Stimulated activated CD4-positive, alpha-beta T cell treated with anti-CD3 and anti-CD28 coated beads, TNF-alpha, amount 100 ng/mL, for 1 hour (primary cell): ENCODE results near the gene TSPYL1.
"Not testable (repeated sequence)": the region's sequence is repeated elsewhere in the genome, so short reads cannot be mapped to it uniquely, and the experiment has no call there.

Experiments used
- DNase-seq, 3 donors: peaks; one replicate each; pipeline ENCODE4 v3.0.0-alpha.2; 2020; ENCODE audit warnings: low read depth in 3 of 3, low spot score in 1 of 3

TSPYL1 gene

DNA sequence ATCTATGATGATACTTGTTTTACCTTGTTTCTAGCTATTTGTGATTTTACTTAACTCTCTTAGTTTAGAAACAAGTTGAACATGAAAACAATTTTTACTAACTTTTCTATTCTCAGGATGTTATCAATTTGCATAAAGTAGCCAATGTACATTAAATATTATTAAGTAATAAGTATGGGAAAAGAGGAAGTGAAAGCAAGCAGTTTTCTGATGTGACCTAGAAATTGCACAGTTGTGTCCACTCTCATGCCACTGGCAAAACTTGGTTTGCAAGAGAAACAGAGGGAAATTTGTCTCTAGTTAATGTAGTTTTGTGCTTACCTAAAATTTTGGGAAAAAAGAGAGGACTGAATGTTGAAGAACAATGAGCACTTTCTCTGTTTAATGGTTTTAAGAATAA, 19.2 kb upstream of the TSPYL1 start:
- DNase-seq: no peak

DNA sequence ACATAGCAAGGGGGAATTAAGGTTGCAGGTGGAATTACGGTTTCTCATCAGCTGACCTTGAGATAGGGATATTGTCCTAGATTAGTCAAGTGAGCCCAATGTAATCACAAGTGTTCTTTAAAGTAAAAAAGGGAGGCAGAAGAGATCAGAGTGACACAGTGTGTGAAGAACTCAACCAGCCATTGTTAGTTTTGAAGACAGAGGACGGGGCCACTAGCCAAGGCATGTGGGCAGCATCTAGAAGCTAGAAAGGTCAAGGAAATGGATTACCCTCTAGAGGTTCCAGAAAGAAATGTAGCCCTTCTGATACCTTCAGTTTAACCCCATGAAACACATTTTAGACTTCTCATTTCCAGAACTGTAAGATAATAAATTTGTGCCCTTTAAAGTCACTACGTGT, 18.5 kb upstream of the TSPYL1 start:
- DNase-seq: no peak

DNA sequence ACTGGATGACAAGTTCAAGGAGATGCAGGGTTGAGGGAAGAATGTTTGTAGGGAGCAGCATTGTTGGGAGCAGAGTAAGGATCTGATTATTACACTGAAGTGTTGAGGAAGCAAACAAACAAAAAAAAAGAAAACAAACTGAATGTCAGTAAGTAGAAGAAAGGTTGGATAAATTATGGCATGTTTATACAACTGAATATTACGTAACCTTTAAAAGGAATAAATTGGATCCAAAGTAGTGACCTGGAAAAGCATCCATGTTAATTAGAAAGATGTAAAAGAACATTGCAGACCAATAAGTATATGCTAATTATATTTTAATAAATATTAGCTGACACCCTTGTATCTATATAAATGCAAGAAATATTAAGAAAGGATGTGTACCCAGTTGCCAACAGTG, 12.8 kb upstream of the TSPYL1 start:
- no peak for DNase-seq

DNA sequence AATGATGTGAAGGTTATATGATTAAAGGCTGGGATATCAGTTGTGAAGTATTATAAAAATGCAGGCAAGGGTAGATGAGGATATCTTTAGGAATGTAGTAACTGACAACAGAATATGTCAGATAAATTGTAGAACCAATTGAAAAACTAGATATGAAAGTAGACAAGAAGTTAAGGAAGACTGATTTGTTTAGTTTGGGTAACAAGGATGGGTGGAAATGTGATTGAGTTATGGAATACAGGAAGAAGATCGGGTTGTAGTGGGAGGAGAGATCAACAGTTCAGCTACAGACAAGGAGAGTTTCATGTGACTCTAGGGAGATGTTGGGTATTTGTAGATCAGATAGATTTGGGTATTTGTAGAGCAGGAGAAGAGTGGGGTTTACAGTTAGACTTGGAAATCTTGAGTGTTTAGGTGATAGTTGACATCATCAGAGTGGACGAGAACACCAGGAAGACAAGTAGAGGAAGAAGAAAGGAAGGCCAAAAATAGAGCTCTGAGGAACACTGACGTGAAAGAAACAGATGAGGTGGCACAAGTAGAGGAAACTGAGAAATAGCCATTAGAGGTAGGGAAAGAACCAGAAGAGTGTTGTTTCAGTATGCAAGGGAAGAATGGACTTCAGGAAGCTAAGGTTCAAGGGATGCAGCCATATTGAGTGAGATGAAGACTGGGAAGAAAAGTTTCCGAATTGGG, 12.1 kb upstream of the TSPYL1 start:
- no peak for DNase-seq

DNA sequence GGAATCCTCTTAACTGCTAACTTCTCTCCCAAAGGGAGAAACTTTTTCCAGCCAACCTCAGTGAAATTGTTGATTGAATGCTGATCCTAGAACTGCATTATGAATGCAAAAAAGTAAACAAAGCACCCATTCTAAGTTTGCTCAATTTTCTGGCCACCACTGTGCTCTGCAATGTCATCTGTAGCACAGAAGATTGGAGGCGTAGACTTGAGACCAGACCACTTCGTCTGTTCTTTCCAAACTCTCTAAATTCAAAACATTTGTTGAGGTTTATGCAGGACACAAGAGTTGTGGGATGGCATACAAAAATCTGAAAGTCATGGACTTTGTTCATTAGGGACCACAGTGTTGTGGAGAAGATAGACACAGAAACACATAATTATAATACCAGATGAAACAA, 11.1 kb upstream of the TSPYL1 start:
- DNase-seq: no peak

DNA sequence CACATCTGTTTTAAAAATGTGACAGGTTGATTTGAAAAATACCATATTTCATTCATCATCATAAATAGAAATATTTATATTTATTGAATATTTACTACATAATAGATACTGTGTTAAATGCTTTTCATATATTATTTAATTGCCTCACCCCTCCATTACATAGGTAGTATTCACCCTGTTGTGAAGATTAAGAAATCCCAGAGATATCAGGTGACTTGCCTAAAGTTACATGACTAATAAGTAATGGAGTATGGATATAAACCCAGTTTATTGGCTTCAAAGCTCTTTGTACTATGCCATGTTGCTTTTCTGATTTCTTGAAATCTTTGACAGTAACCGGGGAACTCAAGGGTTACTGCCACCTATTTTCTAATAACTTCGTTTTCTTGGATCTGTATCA, 10.1 kb upstream of the TSPYL1 start:
- no peak for DNase-seq

DNA sequence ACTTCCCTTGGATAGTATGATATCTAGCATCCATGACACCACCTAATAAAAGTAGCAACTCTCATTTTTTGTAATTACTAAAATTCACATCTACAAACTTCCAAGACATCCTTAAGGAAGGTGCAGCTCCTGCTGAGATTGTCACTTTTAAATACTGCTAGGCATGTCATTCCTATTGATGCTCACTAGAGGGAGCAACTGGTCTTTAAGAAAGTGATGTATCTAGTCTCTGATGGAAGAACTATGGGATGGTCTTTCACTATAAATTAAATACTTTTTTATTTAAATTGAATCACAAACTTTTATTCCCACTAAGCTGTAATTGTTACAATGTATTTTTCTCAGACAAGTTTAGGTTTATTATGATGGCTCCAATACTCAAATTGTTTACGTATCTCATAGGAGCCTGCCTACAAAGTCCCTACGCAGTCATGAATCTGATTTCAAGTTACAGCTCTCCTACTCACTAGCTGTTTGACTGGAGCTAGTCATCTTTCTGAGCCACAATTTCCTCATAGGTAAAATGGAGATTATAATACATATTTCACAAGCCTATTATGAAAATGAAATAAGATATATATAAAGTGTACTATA, 8.1 kb upstream of the TSPYL1 start:
- DNase-seq: no peak

DNA sequence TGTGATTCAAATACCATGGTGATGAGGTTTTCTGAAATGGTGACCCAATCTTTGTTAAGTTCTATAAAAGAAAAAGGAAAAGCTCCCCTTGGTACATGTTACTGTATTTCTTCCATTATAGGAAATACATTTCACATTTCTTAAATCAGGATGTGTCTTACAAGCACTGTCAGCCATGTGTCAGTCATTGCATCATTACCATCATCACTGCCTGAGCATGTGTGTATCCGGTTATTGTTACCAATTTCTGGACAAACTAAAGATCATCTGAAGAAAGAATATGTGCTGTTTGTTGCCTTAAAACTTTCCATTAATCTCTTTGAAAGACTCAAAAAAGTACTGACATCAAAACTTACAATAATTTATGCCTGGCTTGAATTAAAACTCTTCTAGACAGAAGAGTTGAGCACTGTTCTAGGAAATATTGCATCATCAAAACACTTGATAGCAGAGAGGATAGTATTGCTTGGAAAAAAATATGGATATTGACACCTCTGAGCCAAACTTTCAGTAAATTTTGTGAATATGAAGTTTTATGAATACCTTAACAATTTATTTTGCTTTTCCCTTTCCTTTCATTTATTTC, 7.1 kb upstream of the TSPYL1 start:
- no peak for DNase-seq

DNA sequence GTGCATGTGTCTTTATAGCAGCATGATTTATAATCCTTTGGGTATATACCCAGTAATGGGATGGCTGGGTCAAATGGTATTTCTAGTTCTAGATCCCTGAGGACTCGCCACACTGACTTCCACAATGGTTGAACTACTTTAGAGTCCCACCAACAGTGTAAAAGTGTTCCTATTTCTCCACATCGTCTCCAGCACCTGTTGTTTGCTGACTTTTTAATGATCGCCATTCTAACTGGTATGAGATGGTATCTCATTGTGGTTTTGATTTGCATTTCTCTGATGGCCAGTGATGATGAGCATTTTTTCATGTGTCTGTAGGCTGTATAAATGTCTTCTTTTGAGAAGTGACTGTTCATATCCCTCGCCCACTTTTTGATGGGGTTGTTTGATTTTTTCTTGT, 5.3 kb upstream of the TSPYL1 start:
- DNase-seq: not testable (repeated sequence)

DNA sequence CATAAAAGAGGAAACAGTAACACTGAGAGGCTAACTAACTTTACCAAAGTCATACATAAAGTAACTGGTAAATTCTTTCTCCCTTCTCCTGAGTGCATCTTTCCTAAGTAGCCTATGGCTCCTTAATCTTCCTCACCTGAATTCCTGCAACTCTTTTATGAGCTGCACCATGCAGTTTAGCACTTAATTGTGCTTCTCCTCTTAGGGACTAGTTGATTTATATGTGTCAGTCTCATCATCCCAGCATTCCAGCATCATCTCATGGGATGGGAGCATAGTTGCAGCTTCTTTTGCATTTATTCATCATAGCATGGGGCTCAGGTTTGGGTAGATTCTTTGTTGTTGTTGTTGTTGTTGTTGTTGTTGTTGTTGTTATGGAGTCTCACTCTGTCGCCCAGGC, 3.5 kb upstream of the TSPYL1 start:
- DNase-seq: no peak

DNA sequence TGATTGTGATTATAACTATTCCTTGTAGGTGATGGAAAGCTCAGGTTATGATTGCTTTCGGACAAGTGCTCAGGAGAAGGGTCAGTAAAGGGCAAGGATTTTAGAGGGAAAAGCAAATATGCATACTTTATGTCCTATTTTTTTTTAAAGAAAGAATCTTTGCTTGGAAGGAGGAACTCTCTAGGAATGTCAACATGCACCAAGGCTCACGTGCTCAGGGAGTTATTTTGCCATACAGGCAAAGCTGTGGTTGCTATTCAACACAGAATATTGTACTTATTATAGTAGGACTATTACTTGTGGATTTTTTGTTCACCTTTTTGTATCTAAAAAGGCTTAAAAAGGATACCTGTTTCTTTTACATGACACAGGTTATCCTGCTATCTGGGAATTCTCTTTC, 3.0 kb upstream of the TSPYL1 start:
- DNase-seq: no peak

DNA sequence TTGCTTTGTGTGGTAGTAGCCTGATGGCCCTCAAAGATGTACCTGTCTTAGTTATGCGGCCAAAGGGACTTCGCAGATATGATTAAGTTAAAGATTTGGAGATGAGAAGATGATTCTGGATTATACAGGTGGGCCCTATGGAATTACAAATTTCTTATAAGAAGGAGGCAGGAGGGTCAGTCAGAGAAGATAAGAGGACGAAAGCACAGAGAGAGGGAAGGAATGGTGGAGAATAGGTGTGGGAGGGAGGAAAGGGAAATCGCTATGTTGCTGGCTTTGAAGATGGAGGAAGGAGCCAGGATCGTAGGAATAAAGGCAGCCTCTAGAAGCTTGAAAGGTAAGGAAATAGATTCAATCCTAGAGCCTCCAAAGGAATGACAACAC, 1.2 kb upstream of the TSPYL1 start:
- no peak for DNase-seq

DNA sequence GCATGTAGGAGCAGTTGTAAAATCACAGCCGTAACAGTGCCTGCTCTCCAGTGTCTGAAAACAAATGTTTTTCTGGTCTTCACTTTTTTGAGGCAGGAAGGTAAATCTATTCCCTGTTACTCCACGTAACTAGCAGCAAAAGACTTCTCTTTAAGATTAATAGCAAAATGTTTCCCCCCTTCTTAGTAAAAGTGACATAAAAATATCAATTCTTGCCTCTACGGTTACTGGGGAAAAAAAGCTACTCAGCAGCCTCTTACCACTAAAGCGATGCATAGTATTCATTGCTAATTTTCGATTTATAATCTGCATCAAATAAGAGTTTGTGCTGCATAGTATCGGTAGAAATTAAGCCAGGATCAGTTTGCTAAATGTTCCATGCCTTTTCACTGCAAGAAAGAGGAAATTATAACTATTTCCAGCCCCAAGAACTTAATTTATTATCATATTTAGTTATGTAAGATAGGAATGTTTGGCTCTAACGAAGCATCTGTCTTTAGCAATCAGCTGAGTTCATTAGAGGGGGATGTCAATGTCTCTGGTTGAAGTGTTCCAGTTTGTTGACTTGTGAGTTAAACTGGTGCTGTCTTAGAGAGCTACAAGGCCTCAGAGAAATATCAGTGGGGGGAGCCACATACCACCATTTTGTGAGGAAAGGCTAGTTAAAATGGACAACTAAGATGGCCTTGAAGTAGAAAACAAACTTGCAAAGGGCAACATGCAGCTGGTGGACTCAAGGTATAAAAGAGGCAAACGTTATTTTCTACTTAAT, 617 bp upstream of the TSPYL1 start:
- DNase-seq: no peak

DNA sequence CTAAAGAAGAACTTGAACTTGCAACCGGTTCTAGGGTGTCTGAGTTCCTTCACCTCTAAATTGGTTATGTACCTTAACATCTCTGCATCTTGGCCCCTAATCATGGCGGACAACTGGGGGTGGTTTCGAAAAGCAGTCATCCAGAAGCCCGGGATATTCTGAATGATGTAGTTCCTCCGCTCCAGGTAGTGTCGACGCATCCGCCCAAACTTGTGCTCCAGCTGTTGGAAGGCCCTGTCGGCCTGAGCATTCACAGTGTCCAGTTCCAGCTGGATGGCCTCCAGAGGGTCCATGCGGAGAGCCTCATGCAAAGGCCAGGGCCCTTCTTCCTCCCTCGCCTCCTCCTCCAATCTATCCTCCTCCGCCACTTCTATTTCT, 887 bp downstream of the TSPYL1 start:
- DNase-seq: no peak

DNA sequence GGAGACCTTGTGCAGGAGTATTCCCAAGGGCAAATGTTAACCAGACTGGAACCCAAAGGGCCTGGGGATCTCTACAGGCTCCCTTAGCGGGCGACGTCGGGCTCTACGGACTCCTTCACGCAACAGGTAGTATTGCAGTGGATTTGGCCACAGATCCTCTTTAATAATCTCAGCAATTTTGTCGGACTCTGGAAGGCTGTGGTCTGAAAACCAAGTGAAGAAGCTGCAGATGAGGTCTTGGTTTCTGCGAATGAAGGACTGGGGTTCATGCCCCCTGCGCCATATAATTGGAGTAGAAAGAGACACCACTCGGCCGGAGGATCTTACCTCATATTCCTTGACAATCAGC, 1.3 kb downstream of the TSPYL1 start:
- no peak for DNase-seq

DNA sequence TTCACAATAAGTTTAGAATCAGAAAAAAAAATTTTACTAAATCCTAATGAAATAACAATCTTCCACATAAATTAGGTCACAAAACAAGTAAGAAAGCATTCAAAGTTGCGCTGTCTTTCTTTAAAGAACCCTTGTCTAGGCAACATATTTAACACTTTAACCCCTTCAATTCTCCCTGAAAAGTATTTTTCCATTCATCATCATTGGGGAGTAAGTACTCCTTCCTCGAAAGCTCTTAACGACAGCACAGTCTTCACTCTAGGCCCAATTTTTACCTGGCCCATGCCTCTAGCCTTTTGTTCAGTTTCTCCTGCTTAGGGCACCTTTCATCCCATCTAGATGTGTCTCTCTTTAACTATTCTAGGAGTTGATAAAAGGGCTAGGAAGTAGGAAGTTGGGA, 2.6 kb downstream of the TSPYL1 start:
- DNase-seq: no peak

DNA sequence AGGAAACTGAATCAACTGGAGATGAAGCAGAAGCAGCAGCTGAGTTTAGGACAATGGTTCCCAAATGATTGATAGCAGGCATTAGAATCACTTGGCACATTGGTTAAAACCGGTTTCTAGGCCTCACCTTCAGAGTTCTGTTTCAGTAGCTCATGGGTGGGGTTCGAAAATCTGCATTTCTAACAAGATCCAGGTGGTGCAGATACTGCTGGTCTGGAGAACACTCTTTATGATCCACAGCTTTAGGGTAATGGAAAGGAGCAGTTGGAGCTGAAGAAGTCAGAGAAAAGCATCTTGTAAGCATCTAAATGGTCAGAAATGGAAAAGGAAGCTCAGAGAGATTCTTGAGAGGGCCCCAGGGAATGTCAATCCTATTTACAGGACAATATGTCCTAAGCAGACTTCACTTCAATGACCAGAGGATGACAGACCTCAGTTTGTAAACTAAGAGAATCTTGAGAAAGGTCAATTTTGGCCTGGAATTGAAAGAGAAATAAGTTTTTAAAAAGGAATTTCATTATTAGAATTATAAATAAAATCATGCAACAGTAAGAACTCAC, 8.5 kb downstream of the TSPYL1 start:
- DNase-seq: no peak

DNA sequence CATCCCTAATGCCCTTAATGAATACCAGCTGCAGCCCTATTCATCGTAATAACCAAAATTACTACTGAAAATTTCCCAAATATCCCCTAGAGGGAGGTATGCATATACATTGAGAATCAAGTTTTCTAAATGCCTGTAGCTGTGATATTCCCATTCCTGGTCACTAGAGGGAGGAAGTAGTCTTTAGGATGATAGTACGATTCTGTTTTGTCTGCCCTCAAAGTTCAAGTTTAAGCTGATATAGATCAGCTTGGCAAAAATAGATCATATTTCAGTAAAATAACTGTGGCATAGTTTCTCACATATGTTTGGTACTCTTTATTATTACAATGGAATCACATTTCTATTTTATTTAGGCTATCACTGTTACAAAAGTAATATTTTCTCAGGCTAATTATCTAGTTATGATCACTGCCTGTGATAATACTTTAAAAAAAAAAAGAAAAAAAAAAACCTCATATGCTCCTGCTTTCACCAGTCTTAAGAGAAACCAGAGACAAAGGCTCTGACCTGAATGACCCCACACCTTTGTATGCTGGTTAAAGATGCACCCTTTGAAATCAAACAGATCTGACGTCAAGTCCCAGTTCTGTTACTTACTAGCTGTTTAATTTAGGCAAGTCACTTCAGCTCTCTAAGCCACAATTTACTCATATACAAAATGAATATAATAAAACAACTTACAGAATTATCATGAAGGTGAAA, 11.0 kb downstream of the TSPYL1 start:
- no peak for DNase-seq

DNA sequence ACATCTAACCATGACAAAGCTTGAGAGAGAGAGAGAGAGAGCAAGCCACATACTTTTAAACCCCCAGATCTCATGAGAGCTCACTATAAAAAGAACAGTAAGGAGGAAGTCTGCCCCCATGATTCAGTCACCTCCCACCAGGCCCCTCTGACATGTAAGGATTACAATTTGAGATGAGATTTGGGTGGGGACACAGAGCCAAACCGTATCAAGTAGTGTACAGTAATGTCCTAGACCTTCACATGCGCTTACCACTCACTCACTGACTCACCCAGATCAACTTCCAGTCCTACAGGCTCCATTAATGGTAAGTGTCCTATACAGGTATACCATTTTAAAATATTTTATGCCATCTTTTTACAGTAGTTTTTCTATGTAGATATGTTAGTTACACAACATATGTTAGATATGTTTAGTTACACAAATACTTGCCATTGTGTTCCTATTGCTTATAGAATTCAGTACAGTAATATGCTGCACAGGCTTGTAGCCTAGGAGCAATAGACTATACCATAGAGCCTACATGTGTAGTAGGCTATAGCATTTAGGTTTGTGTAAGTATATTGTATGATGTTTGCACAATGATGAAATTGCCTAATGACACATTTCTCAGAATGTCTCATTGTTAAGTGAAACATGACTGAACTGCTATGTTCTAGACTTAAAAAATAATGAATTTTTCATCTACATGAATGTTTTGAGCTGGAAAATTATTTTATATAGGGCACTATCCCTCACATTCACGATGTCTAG, 11.7 kb downstream of the TSPYL1 start:
- no peak for DNase-seq

DNA sequence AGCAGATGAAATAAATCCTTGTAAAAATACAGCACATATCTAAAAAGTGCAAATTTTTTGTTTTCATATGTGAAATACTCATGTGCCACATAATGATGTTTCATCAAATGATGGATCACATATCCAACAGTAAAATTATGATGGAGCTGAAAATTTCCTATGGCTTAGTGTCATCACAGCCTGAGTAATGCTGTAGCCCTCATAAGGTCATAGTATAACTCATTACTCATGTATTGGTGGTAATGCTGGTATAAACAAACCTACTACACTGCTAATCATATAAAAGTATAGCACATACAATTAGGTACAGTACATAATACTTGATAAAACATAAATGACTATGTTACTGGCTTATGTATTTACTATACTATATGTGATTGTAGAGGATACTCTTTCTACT, 12.9 kb downstream of the TSPYL1 start:
- no peak for DNase-seq
